Measurements from ENCODE around the gene ST6GALNAC4. TPM values are rescaled to one million over a fixed set of nuclear protein-coding genes. Genes with fewer than 3 reads are reported as not detected.

ST6GALNAC4 gene
- total RNA-seq, 1 experiment from 2014 or later: 28.3 TPM

- no peak overlapping the region for H3K4me2 ChIP-seq
- POLR2A ChIA-PET (ENCODE audit: unreplicated experiment): no interaction called here
- CTCF ChIA-PET: no interaction called here
Measured at GRCh38 chr9:127893392-127893791, 23.4 kb downstream of the ST6GALNAC4 start.

GRCh38 chr9:127892831-127893230, 24.0 kb downstream of the ST6GALNAC4 start:
- POLR2A ChIA-PET (ENCODE audit: unreplicated experiment): no interaction called here
- Histone ChIP-seq H3K9me3 (ENCODE audit: insufficient read depth, low read depth) (peaks cover 8% of the 10 kb centered on the region; the same call in 1 of the 2 replicates), H3K4me2 (no peak overlapping the region), H3K4me1 (replicated peaks; ENCODE audit: insufficient read depth) (no peaks in the 10 kb centered on the region), H3F3A (ENCODE audit: insufficient read depth, low read depth) (0 out of 2 replicates have a peak, but pooled peaks cover 3% of the 10 kb centered on the region), H4K20me1 (ENCODE audit: insufficient read depth) (no peaks in the 10 kb centered on the region), H3K9me2 (ENCODE audit: insufficient read depth) (no peaks in the 10 kb centered on the region), H3K4me3 (no peak overlapping the region), H2AFZ (no peak overlapping the region), H3K27ac (no peak overlapping the region), H3K27me3 (ENCODE audit: insufficient read depth, low read depth) (no peaks in the 10 kb centered on the region), H3K79me2 (ENCODE audit: low read depth) (0 out of 2 replicates have a peak, but pooled peaks cover 1% of the 10 kb centered on the region), H3K36me3 (ENCODE audit: low read depth) (peaks cover 24% of the 10 kb centered on the region)
- CTCF ChIA-PET: no interaction called here
- no peak for DNase-seq
- BruUV-seq (replicated peaks): no TSS peak
- intact Hi-C loops (cut with micrococcal nuclease; ENCODE audit: unreplicated experiment): no loop called here
- TF ChIP-seq CTCF (conservative IDR thresholded peaks at IDR 0.05) (no peak), EZH2 (IDR thresholded peaks at IDR 0.05; ENCODE audit: low read depth) (no peak)

More at GRCh38 chr9:127893392-127893791, 23.4 kb downstream of the ST6GALNAC4 start:
- BruUV-seq (replicated peaks): no TSS peak
- TF ChIP-seq EZH2 (IDR thresholded peaks at IDR 0.05; ENCODE audit: low read depth) (no peak), CTCF (conservative IDR thresholded peaks at IDR 0.05) (no peak)
- Histone ChIP-seq H3K79me2 (ENCODE audit: low read depth) (peaks cover 4% of the 10 kb centered on the region; the same call in 1 of the 2 replicates), H4K20me1 (ENCODE audit: insufficient read depth) (no peaks in the 10 kb centered on the region), H2AFZ (no peak overlapping the region), H3K27ac (no peak overlapping the region), H3K27me3 (ENCODE audit: insufficient read depth, low read depth) (no peaks in the 10 kb centered on the region), H3K9me3 (ENCODE audit: insufficient read depth, low read depth) (peaks cover 8% of the 10 kb centered on the region; the same call in 1 of the 2 replicates), H3K36me3 (ENCODE audit: low read depth) (peaks cover 24% of the 10 kb centered on the region), H3K4me1 (replicated peaks; ENCODE audit: insufficient read depth) (0 out of 2 replicates have a peak, but pooled peaks cover 3% of the 10 kb centered on the region), H3K4me3 (no peak overlapping the region), H3F3A (ENCODE audit: insufficient read depth, low read depth) (peaks cover under 1% of the 10 kb centered on the region; the same call in 1 of the 2 replicates), H3K9me2 (ENCODE audit: insufficient read depth) (no peaks in the 10 kb centered on the region)
- no peak for DNase-seq
- intact Hi-C loops (cut with micrococcal nuclease; ENCODE audit: unreplicated experiment): no loop called here

GRCh38 chr9:127890053-127890452, 26.8 kb downstream of the ST6GALNAC4 start:
- peaks cover 8% of the 10 kb centered on the region; the same call in 1 of the 2 replicates for H3K9me3 ChIP-seq (ENCODE audit: insufficient read depth, low read depth)
- no TSS peak for BruUV-seq (replicated peaks)
- H3K79me2 ChIP-seq (ENCODE audit: low read depth): no peaks in the 10 kb centered on the region
- CTCF ChIA-PET: no interaction called here
- POLR2A ChIA-PET (ENCODE audit: unreplicated experiment): interaction anchor here (0.6 to 0.7 kb wide), 2 partner anchors 12 to 32 kb away, joined by 3 read pairs; no protein-coding TSS in a partner anchor
- H2AFZ ChIP-seq: no peak overlapping the region
- peaks cover 3% of the 10 kb centered on the region; the same call in 1 of the 2 replicates for H3F3A ChIP-seq (ENCODE audit: insufficient read depth, low read depth)
- peaks cover 24% of the 10 kb centered on the region for H3K36me3 ChIP-seq (ENCODE audit: low read depth)
- no peaks in the 10 kb centered on the region for H3K9me2 ChIP-seq (ENCODE audit: insufficient read depth)
- H3K4me3 ChIP-seq: no peak overlapping the region
- intact Hi-C loops (cut with micrococcal nuclease; ENCODE audit: unreplicated experiment): no loop called here
- H3K27ac ChIP-seq: no peak overlapping the region
- H4K20me1 ChIP-seq (ENCODE audit: insufficient read depth): no peaks in the 10 kb centered on the region
- no peak overlapping the region for H3K4me2 ChIP-seq
- no peaks in the 10 kb centered on the region for H3K4me1 ChIP-seq (replicated peaks; ENCODE audit: insufficient read depth)
- no peak for DNase-seq
- TF ChIP-seq EZH2 (IDR thresholded peaks at IDR 0.05; ENCODE audit: low read depth): no peak
- no peak for TF ChIP-seq CTCF (conservative IDR thresholded peaks at IDR 0.05)
- H3K27me3 ChIP-seq (ENCODE audit: insufficient read depth, low read depth): no peaks in the 10 kb centered on the region

All from PC-9 (cell line).